Omental fat pad (tissue), 4 donors: ENCODE data around the gene CCNDBP1. TPM values are rescaled to one million over a fixed set of nuclear protein-coding genes. Genes with fewer than 3 reads are reported as not detected.

ENCODE experiments used
- ATAC-seq: fragments of 150-250 bp; one replicate; pipeline ENCODE4 v1.9.1; 2016; ENCODE audit warnings: mild to moderate bottlenecking, moderate library complexity; ENCODE audit not compliant: low FRiP score
- DNase-seq: peaks from one replicate; pipeline ENCODE4 v3.0.0-alpha.2; 2019; ENCODE audit warnings: low spot score
- CTCF ChIP-seq, 3 donors: fragments of 450-650 bp; IDR thresholded peaks; one replicate each; pipeline ENCODE4 v1.5.1; 2016 to 2017; ENCODE audit warnings: antibody characterized with exemption in 3 of 3, mild to moderate bottlenecking in 3 of 3, moderate library complexity in 2 of 3
- total RNA-seq, 4 donors: library from RNA; depleted of rRNA; stranded (reverse); fragments of >200 nt; gene quantifications; one replicate each; pipeline ENCODE4 v1.1.0, GENCODE V29; 2016

CCNDBP1 gene
- total RNA-seq, 4 donors from 2014 or later = 70.0 to 126 (median 78.3) TPM

- TF ChIP-seq CTCF (IDR thresholded peaks at IDR 0.05) = no peak
- ATAC-seq = no peak
These were observed 637 bp upstream of the CCNDBP1 start for GRCh38 chr15:43184407-43185124.

GRCh38 chr15:43186003-43186353 lies 775 bp downstream of the CCNDBP1 start:
- ATAC-seq (no peak), DNase-seq (no peak)
- TF ChIP-seq CTCF (IDR thresholded peaks at IDR 0.05) = no peak

More at GRCh38 chr15:43184407-43185124, 637 bp upstream of the CCNDBP1 start:
- no peak for DNase-seq

- DNase-seq (no peak), ATAC-seq (no peak)
- TF ChIP-seq CTCF (IDR thresholded peaks at IDR 0.05) = no peak
These were observed 2.4 kb downstream of the CCNDBP1 start for GRCh38 chr15:43187544-43188155.

- DNase-seq = no peak
- no peak for ATAC-seq
- no peak for TF ChIP-seq CTCF (IDR thresholded peaks at IDR 0.05)
These were observed 4.1 kb downstream of the CCNDBP1 start for GRCh38 chr15:43189296-43189695.

GRCh38 chr15:43190178-43190577 lies 5.0 kb downstream of the CCNDBP1 start:
- TF ChIP-seq CTCF (IDR thresholded peaks at IDR 0.05) = no peak
- DNase-seq = no peak
- no peak for ATAC-seq

- no peak for TF ChIP-seq CTCF (IDR thresholded peaks at IDR 0.05)
- DNase-seq (no peak), ATAC-seq (no peak)
These were observed 8.5 kb downstream of the CCNDBP1 start for GRCh38 chr15:43193710-43194109.

GRCh38 chr15:43194795-43195194 lies 9.6 kb downstream of the CCNDBP1 start:
- no peak for ATAC-seq

More at GRCh38 chr15:43194795-43195194, 9.6 kb downstream of the CCNDBP1 start:
- TF ChIP-seq CTCF (IDR thresholded peaks at IDR 0.05) = no peak
- DNase-seq = no peak
